ENCODE data around the gene ACP1.

Gene ACP1

DNA sequence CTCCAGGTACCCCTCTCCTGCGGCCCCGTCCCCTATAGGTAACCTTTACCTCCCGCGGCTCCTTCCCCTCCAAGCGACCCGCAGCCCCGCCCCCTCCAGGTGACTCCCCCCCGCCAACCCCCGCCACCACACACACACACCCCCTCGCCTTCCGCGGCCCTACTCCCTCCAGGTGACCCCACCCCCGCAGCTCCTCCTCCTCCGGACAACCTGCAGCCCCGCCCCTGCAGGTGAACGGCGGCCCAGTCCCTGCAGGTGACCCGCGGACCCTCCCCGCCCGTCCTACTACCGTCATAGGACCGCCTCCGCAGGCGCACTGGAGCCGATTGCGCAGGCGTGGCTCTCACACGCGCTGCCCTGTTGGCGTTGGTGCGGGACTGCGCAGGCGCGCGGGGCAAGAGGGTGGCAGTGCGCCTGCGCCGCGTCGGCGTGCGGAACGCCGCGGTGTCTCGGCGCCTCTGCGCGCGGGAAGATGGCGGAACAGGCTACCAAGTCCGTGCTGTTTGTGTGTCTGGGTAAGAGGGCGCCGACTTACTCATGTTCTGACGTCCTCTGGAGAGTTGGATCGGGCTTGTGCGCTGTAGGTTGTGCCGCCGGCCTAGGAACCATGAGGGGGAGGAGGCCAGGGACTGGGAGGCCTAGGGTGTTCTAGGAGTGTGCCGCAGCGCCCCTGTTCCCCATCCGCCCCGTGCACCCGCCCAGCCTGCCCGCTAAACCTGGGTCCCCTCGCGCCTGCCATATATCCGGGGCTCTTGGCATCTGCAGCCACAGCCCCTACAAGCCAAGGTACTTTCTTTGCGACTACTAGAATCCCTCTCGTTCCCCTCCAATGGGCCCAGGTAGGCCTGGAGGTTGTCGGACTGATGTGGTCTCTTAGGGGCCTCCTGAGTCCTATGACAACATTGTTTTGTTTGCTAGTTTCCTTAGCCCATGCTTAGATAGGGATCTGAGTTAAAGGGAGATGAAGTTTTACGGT is at the start of gene ACP1:
TSS of gene ACP1 (plus strand) at position 455 of the 976 bp plus-strand sequence. CDS start at position 473, 18 bp downstream.
- peak; percentile 97 for DNase-seq

DNA sequence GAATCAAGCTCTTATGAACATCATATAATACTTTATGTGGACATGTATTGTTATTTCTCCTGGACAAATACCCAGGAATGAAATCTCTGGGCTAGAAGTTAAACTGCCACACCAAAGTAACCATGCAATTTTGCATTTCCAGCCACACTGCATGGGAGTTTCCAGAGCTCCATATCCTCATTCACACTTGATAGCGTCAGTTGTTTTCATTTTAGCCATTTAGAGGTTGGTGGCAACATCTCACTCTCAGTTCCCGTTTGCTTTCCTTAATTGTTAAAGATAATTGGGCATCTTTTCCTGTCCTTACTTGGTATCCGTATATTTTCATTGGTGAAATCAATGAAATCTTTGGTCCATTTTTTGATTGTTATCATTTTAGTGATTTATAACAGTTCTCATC is 48.7 kb upstream of the ACP1 start:
- no peak for DNase-seq

DNA sequence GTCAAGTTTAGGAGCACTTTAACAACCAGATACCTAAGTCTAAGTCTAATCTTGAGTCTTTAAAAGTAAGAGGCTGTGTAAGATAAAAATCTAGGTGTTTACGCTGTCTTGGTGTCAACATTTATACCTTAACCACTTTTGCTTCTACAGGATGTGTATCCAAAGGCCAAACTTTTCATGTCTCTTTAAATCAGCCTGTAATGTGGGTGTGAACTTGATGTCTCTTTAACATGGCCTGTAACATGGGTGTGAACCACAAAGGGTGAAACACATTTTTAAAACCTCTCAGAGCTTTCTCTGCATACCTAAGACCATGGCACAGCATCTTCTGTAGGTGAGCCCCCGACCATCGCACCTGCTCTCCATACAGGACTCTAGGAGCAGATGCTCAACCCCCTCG is 41.3 kb upstream of the ACP1 start:
- DNase-seq: no peak

DNA sequence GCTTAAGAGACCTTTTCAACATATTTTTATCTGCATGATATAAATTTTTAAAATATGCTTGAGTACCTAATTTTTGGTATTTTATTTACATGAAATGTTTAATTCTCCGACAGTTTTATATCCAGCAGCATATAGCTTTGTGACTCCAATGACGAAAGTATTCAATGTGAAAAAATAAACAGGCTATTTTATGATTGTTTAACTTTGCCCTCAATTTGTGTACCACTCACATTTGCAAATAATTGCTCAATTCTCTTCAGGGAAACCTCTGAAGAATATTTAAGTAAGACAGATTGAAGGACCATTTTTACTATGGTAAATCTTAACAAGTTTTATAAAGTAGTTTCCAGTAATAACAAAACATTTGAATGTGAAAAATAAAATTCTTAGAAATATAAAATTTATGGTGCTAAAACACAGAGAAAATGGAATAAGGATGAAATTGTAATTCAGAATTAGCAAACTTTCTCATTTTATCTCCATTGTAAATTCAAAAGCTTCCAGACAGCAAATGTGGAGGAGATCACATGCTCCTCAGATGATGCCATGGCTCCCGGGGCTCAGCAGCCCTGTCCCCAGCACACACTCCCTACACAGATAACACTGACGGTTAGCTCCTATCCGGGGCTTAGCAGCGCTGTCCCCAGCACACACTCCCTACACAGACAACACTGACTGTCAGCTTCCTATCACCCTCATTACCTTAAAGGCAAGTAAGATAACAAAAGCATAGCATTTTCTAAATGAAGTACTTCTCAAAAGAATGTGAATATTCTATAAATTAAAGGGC is 40.6 kb upstream of the ACP1 start:
- no peak for DNase-seq

DNA sequence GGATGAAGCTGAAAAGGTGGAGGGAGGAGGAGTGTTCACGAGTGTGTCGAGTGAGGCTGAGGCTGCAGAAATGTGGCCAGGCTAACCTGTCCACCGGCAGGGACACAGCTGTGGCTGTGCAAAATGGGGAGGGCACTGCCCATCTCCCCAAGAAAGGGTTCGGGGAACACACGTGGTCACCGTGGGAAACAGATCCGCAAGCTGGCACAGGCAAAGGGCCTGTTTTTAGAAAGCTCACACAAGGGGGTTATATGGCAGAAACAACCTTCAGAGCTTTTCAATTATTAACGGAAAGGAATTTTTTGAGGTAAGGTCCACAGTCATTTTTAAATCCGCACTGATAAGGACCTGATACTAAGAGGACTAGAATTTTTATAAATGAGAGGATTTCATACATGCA is 36.6 kb upstream of the ACP1 start:
- DNase-seq: no peak

DNA sequence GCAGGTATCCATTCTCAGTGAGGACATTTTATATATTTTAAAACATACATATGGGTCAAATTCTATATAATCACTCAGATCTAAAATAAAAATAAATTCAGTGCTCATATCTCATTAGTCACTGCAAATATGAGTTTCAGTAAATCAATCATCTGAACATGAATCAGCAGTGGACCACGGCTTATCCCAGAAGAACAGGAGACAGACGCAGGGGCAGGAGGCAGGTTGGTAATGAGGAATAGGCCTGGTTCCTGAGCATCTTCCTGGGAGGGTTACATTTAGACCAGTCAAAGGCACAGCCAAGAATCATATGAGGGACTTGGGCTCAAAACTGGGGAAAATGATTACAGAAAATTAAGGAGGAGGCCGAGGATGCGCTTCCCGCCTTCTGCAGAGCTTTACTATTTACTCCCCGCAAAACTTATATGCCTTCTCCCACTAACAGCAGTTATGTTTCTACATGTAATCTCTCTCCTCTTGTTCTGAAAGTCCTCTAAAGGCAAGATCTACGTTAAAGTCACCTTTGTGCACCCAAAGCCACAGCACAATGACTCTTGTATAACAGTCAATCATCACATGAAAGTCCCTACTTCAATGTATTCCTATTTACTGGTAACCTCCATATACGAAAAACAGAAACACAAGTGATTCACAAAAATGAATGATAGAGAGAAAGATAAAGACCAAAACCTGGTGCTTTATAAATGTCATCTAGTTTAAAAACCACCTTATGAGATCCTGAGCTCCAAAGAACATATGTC is 36.0 kb upstream of the ACP1 start:
- DNase-seq: no peak

DNA sequence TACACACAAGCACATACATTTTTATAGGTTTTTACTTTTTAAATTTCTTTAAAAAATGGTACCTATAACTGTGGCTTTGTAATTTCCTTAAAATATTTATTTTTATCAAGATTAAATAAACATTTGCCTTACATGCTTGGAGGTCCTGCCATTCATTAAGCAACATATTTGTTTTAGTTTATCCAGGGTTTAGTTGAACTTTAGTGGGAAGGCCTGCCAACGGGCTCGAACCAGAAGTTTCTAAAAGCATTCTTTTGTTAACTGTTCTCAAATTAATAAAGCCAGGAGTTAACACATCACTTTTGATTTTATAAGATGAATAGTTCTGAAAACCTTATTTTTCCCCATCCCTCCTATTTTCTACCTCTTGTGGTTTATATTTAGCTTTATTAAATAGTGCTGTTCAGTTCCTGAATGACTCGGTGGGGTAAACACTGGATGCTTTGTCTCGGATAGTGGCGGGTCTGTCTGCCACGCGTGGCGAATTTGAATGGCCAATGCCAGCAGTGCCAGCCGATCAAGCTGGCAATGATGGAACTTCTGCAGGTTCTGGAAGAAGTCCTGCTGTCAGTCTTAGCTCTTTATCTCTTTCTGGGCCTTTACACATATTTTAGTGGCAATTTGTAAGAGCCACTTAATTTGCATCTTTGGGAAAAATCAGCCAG is 33.1 kb upstream of the ACP1 start:
- no peak for DNase-seq

DNA sequence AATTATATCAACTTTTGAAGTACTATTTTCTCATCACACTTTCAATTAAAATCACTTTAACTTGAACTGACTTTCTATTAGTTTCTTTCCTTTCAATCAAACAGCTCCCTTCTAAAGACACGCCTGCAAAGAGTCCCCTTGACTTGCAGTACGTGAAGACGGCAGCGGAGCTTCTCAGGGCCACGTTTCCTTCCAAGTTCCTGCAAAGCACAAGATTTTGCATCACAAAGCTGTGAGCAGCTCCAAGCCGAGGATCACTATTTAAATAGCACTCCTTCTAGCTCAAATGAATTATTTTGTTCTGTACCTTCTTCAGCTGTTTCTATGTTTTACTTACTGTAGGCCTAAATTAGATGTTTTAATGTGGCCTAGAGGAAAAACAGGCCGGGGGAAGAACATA is 31.7 kb upstream of the ACP1 start:
- no peak for DNase-seq

DNA sequence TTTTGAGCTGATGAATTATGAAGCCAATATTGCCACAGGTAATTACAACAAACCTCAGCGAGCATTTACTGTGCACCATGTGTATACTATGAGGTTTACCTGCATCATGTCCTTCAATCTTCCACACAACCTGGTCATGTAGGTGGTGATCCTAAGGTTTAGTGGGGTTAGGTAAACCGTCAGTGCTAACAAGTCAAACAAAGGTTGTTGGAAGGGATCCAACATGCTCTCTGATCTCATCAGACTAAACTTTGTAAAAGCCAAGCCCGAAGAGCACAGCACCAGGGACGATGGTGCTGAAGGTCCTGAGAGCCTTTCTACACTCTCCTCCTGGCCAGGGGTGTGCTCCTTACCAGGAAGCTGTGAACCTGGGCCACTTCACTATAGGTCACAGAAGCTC is 30.3 kb upstream of the ACP1 start:
- DNase-seq: no peak

DNA sequence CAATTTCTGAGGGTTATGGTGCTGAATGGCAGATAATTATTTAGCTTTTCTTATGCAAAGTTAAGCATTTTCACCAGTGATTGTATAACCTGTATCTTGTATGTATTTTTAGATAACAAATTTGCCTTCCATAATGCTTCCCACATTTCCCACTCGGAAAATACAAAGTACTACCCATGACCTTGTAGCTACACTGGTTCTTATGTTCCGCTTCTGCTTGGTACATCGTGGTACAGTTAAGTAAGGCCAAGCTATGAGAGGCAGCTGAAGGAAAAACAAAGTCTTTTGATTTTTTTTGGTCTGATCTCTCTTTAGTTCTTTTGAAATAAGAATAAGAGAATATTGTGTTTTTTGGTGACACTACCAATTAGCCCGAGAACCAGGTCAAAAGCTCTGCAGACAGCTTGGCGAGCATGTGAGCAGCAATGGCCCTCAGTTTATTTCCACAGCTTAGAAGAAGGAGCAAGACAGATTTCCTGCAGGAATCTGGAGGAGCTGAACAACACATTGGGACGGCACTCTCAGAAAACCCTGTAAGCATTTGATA is 27.7 kb upstream of the ACP1 start:
- no peak for DNase-seq

DNA sequence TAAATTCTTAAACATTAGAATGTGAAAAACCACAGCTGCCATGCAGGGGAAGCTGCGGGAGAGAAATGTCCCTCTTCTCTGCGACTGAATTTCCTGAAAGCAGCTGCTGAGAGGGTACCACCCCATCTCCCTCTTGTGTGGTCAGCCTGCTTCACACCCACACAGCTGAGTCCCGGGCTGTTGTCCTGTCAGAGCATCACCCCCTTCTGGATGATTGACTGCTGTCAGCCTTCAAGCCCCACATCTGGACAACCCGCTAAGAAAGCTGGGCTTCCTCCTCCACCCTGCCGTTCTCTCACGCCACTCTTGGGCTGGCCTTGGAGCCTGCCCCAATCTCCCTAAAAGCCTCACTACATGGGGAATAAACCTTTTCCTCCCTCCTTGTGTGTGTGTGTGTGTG is 26.9 kb upstream of the ACP1 start:
- no peak for DNase-seq

DNA sequence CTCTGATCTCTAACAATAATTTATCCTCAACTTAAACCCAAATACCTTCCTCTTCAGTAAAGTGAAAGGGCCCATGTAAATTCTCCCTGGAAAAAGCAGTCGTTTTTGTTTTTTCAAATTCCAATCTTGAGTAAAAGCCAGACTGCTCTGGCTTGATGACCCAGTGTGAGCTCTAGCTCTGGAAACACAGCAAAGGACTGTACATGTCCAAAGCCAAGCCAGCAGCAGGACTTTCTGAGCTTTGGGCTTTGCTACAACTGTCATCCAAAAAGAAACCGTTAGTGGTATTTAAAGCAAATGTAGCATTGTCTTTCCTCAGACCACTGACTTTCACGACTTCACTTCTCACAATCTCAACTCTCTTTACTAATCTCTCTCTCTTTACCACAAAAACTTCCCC is 26.3 kb upstream of the ACP1 start:
- no peak for DNase-seq

DNA sequence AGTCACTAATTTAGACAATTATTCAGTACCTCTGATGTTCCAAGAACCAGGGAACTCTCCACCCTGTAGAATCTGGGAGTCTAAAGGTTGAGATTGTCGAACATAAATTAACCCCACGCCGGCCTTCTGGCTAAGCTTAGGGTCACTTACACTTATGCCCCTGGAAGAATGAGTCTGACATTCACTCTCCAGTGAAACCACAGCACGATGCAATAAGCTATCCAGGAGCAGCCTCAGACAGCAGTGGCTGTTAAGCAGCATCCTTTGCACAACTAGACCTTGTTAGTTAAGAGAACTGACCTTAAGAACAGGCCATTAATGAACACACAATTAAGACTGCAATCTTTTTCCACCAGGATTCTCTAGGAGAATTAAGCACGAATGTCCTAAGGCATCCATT is 25.9 kb upstream of the ACP1 start:
- DNase-seq: peak; percentile 7

DNA sequence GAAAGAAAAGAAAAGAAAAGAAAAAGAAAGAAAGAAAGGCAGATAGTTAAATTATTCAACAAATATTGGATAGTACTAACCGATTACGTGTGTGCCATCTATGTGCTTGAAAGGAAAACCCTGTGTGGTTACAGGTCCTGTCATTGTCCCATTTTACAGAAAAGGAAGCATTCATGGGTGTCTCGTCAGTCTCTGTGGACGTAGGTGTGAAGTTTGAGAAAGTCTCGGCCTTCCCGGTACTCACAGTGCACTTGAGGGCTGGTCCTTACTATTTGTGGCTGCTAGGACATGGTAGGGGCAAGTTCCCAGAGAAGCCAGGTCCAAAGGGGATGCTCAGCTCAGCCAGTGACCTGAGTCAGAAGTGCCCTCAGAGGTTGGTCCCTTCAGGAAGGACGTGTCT is 20.2 kb upstream of the ACP1 start:
- DNase-seq: no peak

DNA sequence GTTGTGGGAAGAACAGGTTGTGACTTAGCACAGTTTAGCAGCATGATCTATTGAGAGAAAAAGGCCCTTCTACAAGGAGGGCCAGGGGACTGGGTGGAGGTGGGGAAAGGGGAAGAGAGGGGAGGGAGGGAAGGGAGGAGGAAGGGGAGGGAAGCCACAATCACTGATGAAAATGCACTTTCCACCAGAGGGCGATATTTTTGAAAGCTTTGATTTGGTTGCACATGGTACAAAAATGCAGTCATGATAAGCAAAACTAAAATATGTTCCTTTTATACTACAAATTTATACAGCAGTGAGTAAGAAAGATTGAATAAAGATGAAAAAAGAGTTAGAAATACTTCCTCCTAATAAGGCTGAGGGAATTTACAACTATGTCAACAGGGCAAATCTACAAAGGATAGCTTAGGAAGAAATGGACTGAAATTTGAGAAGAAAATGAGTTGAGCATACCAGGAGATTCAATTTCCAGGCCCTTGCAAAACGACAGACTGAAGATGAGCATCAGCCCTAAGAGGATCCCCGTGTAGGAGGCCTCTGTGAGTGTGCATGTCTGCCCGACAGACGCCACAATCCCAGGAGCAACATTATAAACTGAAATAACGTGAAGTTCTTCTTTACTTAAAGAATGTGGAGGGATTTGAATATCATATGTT is 18.1 kb upstream of the ACP1 start:
- peak; percentile 70 for DNase-seq

DNA sequence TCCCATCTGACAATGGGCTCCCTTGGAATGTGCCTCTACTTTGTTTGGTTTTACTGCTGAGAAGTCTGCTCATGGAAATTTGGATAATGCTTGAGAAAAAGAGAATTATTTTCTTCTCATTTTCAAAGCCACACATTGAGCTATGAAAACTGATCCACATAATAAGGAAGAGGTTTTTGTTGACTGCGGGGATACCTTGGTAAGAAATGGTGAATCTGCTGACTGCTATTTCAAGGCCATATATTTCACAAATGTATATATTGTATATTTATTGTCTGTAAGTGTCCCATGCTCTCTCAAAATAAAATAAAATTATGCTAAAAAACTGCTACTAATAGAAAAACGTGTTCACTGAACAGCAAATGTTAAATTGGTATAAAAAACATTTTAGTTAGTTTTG is 16.0 kb upstream of the ACP1 start:
- no peak for DNase-seq

DNA sequence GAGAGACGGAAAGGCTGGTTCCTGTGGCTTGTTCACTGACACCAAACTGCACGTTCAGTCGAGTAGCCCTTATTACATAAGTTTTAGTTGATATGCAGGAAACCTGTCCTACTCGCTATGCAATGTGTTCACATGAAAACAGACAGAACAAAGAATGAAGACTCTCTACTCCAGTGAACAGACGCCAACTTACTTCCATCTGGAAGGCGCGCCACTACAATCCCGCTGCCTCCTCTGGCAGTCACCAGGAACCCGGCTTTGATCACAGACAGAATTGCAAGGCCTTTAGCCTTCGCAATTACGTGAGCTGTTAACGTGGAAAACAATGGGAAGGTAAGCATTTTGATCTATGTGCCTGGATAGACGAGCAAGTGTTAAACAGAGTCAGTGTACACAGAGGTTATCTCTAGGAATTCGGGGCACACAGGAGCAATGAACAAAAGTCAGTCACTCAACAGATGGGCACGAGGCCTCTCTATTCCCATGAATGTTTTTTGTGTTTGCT is 15.2 kb upstream of the ACP1 start:
- no peak for DNase-seq

DNA sequence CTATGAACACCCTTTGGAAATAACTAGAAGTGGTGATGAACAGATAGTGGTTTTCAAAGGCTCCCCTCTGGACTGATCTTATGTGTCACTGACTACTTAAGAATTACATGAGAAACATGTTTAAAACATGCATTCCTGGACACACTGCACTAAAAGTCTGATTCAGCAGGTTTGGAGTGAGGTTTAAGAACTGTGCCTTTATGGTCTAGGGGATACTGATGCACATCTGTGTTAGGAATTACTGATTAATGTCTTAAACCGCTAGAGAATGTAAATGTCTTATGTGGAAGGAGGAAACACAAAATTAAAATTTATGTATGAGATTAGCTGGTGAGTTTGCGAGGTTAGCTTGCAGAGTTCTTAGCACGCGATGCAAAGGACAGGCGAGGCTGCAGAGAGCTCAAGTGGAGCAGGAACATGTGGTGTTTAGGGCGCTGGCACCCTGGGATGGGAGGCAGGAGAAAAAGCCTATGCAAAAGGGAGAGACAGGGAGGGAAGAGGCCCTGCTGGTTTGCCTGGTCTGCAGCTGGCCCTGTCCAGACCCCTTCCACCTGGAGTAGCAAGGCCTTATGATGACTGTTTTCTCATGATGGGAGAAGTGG is 12.6 kb upstream of the ACP1 start:
- peak; percentile 5 for DNase-seq

DNA sequence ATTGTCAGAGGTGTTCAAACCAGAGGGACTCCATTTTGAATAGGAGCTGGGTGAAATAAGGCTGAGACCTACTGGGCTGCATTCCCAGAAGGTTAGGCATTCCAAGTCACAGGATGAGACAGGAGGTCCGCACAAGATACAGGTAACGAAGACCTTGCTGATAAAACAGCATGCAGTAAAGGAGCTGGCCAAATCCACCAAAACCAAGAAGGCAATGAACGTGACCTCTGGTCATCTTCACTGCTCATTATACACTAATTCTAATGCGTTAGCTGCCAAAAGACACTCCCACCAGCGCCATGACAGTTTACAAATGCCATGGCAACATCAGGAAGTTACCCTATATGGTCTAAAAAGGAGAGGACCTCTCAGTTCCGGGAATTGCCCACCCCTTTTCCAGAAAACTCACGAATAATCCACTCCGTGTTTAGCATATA is 11.5 kb upstream of the ACP1 start:
- DNase-seq: no peak

DNA sequence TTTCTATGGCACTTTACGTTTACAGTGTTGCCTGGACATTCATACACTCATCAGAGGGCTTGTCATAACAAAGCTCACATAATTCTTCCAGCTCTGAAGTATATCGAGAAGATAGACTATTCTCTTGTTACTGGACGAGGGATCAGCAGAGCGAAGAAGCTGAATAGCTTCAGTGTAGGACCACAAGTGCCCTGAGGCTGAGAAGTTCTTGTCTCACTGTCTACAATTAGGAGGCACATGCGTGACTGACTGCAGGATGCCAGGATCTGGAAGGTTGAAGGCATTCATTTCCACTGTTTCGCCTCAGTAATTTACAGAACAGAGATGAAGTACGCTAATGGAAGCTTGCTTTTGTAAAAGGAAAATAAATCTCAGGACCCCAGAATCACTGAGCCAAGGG is 10.5 kb upstream of the ACP1 start:
- DNase-seq: no peak

DNA sequence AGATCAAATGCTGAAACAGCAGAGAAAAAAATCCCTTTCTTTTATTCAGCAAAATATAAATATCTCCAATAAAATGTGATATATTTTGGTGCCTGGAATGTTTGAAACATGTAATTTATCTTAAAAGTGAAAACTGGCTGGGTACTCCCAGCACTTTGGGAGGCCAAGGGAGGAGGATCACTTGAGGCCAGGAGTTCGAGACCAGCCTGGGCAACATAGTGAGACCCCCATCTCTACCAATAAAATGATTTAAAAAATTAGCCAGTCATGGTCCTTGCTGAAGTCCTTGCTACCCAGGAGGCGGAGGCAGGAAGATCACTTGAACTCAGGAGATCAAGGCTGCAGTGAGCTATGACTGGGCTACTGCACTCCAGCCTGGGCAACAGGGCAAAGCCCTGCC is 9.6 kb upstream of the ACP1 start:
- no peak for DNase-seq
